ENCODE measurements around the gene ATE1.

The ATE1 gene

DNA sequence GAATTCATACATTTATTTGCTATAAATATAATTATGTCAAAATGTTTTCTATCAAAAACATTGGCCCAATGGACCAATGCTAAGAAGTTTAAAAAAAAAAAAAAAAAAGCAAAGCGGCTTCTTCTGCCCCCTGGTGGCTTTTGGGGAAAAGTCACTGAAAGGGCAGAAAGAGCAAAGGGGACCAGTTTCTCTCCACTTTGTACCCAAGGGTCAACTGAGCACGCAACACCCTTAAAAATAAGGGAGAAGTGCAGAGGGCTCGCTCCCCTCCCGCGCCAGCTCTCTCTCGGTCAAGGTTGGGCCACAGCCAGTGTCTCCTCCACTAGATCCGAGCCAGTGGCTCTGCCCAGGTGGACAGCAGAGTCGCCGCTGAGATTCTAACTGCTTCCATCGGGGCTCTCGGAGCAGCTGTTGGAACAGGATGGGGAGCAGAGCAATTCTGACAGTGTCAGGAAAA is 193.2 kb downstream of the ATE1 start:
- no peak overlapping the region for H3K4me3 ChIP-seq (ENCODE audit: low read length)
- TF ChIP-seq, protein P1, sequence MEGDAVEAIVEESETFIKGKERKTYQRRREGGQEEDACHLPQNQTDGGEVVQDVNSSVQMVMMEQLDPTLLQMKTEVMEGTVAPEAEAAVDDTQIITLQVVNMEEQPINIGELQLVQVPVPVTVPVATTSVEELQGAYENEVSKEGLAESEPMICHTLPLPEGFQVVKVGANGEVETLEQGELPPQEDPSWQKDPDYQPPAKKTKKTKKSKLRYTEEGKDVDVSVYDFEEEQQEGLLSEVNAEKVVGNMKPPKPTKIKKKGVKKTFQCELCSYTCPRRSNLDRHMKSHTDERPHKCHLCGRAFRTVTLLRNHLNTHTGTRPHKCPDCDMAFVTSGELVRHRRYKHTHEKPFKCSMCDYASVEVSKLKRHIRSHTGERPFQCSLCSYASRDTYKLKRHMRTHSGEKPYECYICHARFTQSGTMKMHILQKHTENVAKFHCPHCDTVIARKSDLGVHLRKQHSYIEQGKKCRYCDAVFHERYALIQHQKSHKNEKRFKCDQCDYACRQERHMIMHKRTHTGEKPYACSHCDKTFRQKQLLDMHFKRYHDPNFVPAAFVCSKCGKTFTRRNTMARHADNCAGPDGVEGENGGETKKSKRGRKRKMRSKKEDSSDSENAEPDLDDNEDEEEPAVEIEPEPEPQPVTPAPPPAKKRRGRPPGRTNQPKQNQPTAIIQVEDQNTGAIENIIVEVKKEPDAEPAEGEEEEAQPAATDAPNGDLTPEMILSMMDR (conservative IDR thresholded peaks at IDR 0.05; ENCODE audit: low read length), result peak; percentile 68
- peak; percentile 13 for DNase-seq (ENCODE audit: low read depth)

GRCh38 chr10:121732656-121733445 is 195.0 kb downstream of the ATE1 start:
- H3K4me3 ChIP-seq (ENCODE audit: low read length), result no peak overlapping the region
- TF ChIP-seq, protein P1 (conservative IDR thresholded peaks at IDR 0.05; ENCODE audit: low read length), result no peak
- no peak for DNase-seq (ENCODE audit: low read depth)

DNA sequence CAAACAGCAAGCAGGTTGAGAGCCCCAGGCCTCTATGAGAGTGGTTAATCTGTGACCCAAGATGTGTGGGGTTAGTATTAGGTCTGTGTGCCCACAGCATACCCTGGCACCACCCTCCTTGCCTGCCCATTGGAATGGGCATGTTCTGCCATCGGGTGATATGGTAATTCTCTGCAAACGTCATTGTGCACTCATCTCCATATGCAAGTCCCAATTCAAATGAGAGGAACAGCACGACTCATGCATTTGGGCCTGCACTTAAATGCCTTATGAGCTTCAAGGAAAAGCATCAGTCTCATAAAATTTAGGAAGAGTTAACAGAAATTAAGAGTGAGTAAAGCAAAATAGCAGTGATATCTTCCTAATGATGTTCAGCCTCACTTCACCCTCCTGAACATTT is 195.7 kb downstream of the ATE1 start:
- no peak overlapping the region for H3K4me3 ChIP-seq (ENCODE audit: low read length)
- TF ChIP-seq, protein P1 (conservative IDR thresholded peaks at IDR 0.05; ENCODE audit: low read length), result no peak
- no peak for DNase-seq (ENCODE audit: low read depth)

GRCh38 chr10:121724282-121724681 is 203.5 kb downstream of the ATE1 start:
- TF ChIP-seq, protein P1 (conservative IDR thresholded peaks at IDR 0.05; ENCODE audit: low read length), result no peak
- no peak for DNase-seq (ENCODE audit: low read depth)

DNA sequence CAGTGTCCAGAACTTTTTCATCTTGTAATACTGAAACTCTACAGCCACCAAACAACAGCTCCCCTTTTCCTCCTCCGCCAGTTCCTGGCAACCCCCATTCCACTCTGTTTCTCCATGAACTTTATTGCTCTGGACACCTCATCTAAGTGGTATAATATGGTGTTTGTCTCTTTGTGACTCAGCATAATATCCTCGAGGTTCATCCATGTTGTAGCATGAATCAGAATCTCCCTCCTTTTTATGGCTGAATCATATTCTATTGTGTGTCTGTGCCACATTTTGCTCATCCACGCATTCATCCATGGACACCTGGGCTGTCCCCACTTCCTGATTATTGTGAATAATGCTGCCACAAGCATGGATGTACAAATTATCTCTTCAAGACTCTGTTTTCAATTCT is 205.2 kb downstream of the ATE1 start:
- TF ChIP-seq, protein P1 (conservative IDR thresholded peaks at IDR 0.05; ENCODE audit: low read length), result no peak
- peak; percentile 13 for DNase-seq (ENCODE audit: low read depth)

More at GRCh38 chr10:121724282-121724681, 203.5 kb downstream of the ATE1 start:
- H3K4me3 ChIP-seq (ENCODE audit: low read length), result no peak overlapping the region

DNA sequence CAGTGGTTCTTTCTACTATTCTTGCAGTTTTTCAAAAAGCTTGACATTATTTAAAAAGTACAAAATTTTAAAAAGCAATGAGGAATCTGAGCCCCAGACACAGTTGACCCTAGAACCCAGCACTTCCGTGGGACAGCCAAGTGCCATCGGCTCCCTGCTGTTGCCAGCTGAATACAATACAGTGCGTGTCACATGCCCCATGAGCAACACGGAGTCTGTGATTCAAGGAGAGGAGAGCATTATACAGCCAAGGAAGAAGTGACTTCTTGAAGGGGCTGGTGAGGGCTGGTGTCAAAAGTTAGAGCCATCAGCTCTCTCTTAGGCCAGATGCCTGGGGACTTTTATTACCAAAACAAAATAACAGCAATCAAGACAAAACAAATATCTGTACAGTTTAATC is 206.6 kb downstream of the ATE1 start:
- TF ChIP-seq, protein P1 (conservative IDR thresholded peaks at IDR 0.05; ENCODE audit: low read length), result no peak
- H3K4me3 ChIP-seq (ENCODE audit: low read length), result no peak overlapping the region
- no peak for DNase-seq (ENCODE audit: low read depth)

More for the DNA sequence above, 205.2 kb downstream of the ATE1 start:
- H3K4me3 ChIP-seq (ENCODE audit: low read length), result no peak overlapping the region

GRCh38 chr10:121715969-121716368 is 211.9 kb downstream of the ATE1 start:
- DNase-seq (ENCODE audit: low read depth), result no peak
- no peak overlapping the region for H3K4me3 ChIP-seq (ENCODE audit: low read length)
- TF ChIP-seq, protein P1 (conservative IDR thresholded peaks at IDR 0.05; ENCODE audit: low read length), result no peak

All from AG10803 (cell line).